ENCODE results near the gene PRR23E. TPM values are rescaled to one million over a fixed set of nuclear protein-coding genes. Genes with fewer than 3 reads are reported as not detected.
A peak's percentile ranks its signal among the peaks of the same experiment; 100 is the strongest.

The PRR23E gene
- total RNA-seq (2021; ENCODE audit: unreplicated experiment) = not detected
- not detected for polyA plus RNA-seq (2012; ENCODE audit: insufficient read length)
- Bru-seq, nascent RNA = percentile 11 among the genes with signal in this experiment
- not detected for BruChase-seq, experiment 1, labeled RNA remaining after a 2-hour chase
- BruChase-seq, experiment 2, labeled RNA remaining after a 6-hour chase = not detected
- long read RNA-seq = 0 reads

DNA sequence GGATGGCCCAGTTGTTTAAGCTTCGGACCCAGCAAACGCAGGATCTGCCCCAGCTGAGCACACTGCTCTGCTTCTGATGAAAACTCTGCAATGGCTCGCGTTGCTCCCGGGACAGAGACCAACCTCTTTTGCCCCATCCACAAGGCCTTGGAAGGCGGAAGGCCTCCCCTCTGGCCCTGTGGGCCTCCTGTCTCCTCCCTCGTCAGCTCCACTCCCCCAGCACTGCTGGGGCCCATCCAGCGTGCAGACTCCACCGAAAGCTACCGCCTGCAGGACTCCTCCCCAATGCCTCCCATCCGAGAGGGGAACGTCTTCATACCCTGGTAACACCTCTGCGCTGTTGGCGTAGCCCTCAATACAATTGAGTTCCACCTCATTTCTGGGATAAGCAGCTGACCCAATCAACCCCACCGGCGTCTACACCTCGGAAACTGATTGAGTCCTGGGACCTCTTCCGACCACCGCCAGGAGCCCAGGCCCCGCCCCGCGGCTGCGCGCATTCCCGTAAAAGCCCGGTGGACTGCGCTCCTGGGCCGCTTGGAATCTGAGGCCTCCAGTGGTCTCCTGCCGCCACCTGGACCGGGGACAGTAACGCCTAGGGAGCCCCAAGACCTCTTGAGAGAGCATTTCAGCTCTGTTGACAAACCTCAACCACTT is at the start of gene PRR23E:
PRR23E (plus strand) TSS at position 556 of the 657 bp plus-strand sequence. CDS start 3,555 bp downstream, outside the sequence.
- ATAC-seq (no peak), DNase-seq (ENCODE audit: low read depth, low spot score) (no peak)
- Histone ChIP-seq H3K4me1 (ENCODE audit: control insufficient read depth, insufficient read depth, low read length) (no peaks in the 10 kb centered on the region), H3K27me3 (ENCODE audit: control insufficient read depth, insufficient read depth, low read length) (no peaks in the 10 kb centered on the region), H3K9me3 (ENCODE audit: control insufficient read depth, insufficient read depth, low read depth, low read length) (peaks cover 8% of the 10 kb centered on the region; the same call in 1 of the 2 replicates), H3K4me3 (ENCODE audit: low read depth in 2 of 2, low read length in 2 of 2) (no peak within 1 kb of the TSS), H3K36me3 (ENCODE audit: control insufficient read depth, insufficient read depth, low read length) (no peaks in the 10 kb centered on the region), H3K27ac (ENCODE audit: low read length) (no peak within 1 kb of the TSS)
- intact Hi-C loops (cut with micrococcal nuclease; ENCODE audit: unreplicated experiment) = no loop called here
- CTCF ChIA-PET = no interaction called here
- BruUV-seq (replicated peaks) = no TSS peak
- TF ChIP-seq TCF7L2 (IDR thresholded peaks at IDR 0.05; ENCODE audit: low read depth, low read length) = no peak
- no peak for TF ChIP-seq REST (IDR thresholded peaks at IDR 0.05; ENCODE audit: insufficient read depth in 1 of 2, low read depth in 2 of 2, low read length in 1 of 2)
- no peak for TF ChIP-seq POLR2AphosphoS5 (IDR thresholded peaks at IDR 0.05; ENCODE audit: low read depth, low read length)
- no peak for TF ChIP-seq SIN3A (IDR thresholded peaks at IDR 0.05; ENCODE audit: borderline replicate concordance, insufficient read depth, low read depth, low read length)
- TF ChIP-seq CTCF (IDR thresholded peaks at IDR 0.05) = no peak
- in situ Hi-C loops (cut with HindIII; ENCODE audit: low pct_unique_long_range_greater_than_20kb, low sequenced_read_pairs) = no loop called here
- POLR2A ChIA-PET = no interaction called here

DNA sequence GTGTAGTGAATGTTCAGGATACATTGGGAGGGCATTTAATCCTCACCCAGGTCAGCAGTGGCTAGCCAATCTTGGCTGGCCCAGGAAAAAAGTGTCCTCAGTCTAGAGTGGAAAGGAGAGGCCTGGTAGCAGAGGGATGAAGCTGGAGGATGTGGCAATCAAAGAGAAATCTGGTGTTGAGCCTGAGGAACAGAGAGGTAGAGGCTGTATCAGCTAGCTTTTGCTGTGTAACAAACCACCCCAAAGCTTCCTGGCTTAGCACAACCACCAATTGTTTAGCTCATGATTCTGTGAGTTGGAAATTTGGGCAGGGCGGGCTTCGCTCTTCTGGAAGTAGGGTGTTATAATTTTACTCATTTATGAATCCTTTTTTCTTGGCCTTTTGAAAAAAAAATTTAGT is 49.8 kb upstream of the PRR23E start:
- POLR2A ChIA-PET = no interaction called here
- no TSS peak for BruUV-seq (replicated peaks)
- CTCF ChIA-PET = no interaction called here
- H3K9me3 ChIP-seq (ENCODE audit: control insufficient read depth, insufficient read depth, low read depth, low read length) = no peaks in the 10 kb centered on the region
- intact Hi-C loops (cut with micrococcal nuclease; ENCODE audit: unreplicated experiment) = no loop called here
- in situ Hi-C loops (cut with HindIII; ENCODE audit: low pct_unique_long_range_greater_than_20kb, low sequenced_read_pairs) = no loop called here
- H3K27me3 ChIP-seq (ENCODE audit: control insufficient read depth, insufficient read depth, low read length) = peaks cover 5% of the 10 kb centered on the region; the same call in 1 of the 2 replicates
- H3K4me3 ChIP-seq (ENCODE audit: low read depth in 2 of 2, low read length in 2 of 2) = no peak overlapping the region
- H3K36me3 ChIP-seq (ENCODE audit: control insufficient read depth, insufficient read depth, low read length) = no peaks in the 10 kb centered on the region
- no peak for TF ChIP-seq SIN3A (IDR thresholded peaks at IDR 0.05; ENCODE audit: borderline replicate concordance, insufficient read depth, low read depth, low read length)
- TF ChIP-seq REST (IDR thresholded peaks at IDR 0.05; ENCODE audit: insufficient read depth in 1 of 2, low read depth in 2 of 2, low read length in 1 of 2) = no peak
- no peak for TF ChIP-seq CTCF (IDR thresholded peaks at IDR 0.05)
- DNase-seq (ENCODE audit: low read depth, low spot score) = no peak
- ATAC-seq = no peak
- no peak overlapping the region for H3K27ac ChIP-seq (ENCODE audit: low read length)
- no peaks in the 10 kb centered on the region for H3K4me1 ChIP-seq (ENCODE audit: control insufficient read depth, insufficient read depth, low read length)

Measured in Panc1 (cell line).